Keratinocyte (primary cell): ENCODE results near the gene ARRB1. TPM values are rescaled to one million over a fixed set of nuclear protein-coding genes. Genes with fewer than 3 reads are reported as not detected.

Experiments used
- DNase-seq: peaks from one replicate; pipeline ENCODE4 v3.0.0-alpha.2; 2011; ENCODE audit warnings: low read depth, missing footprints, low spot score
- FAIRE-seq: peaks from 2 replicates; lab custom pipeline; 2011; peaks lifted over from hg19 to GRCh38; lab: Jason Lieb, UNC
- H2AFZ ChIP-seq: 2 replicates; pipeline ENCODE4 v1.6.0; 2012; ENCODE audit warnings: low read length, control low read depth, inconsistent platforms; ENCODE audit not compliant: control insufficient read depth
- H3K27ac ChIP-seq: 2 replicates; pipeline ENCODE4 v1.5.1; 2011; ENCODE audit warnings: low read length; ENCODE audit not compliant: control insufficient read depth, insufficient read depth
- H3K27me3 ChIP-seq: 3 replicates; pipeline ENCODE4 v1.6.0; 2011; ENCODE audit warnings: low read length; ENCODE audit not compliant: control insufficient read depth, insufficient read depth; ENCODE audit errors: extremely low read depth
- H3K36me3 ChIP-seq, 2 experiments: 2 replicates in 1 of 2; 3 replicates in 1 of 2; pipeline ENCODE4 v1.5.1; 2011; ENCODE audit warnings: low read length in 2 of 2, mild to moderate bottlenecking in 1 of 2; ENCODE audit not compliant: control insufficient read depth in 2 of 2, insufficient read depth in 2 of 2; ENCODE audit errors: extremely low read depth in 1 of 2
- H3K4me1 ChIP-seq: 3 replicates; pipeline ENCODE4 v1.5.1; 2011; ENCODE audit warnings: low read length; ENCODE audit not compliant: control insufficient read depth, insufficient read depth; ENCODE audit errors: extremely low read depth
- H3K4me2 ChIP-seq: 3 replicates; pipeline ENCODE4 v1.6.0; 2011; ENCODE audit warnings: low read depth, low read length; ENCODE audit not compliant: control insufficient read depth, insufficient read depth; ENCODE audit errors: extremely low read depth
- H3K4me3 ChIP-seq, 3 experiments: fragments of 200-600 bp in 1 of 3; sonication (generic) in 1 of 3; 2 replicates in 2 of 3; 3 replicates in 1 of 3; pipeline ENCODE4 v1.5.1; 2011 to 2016; ENCODE audit warnings: low read length in 3 of 3, mild to moderate bottlenecking in 3 of 3, control low read depth in 2 of 3, inconsistent platforms in 1 of 3, low read depth in 1 of 3, mixed read lengths in 1 of 3, mixed run types in 1 of 3, moderate library complexity in 1 of 3; ENCODE audit not compliant: control insufficient read depth in 2 of 3, insufficient read depth in 2 of 3; ENCODE audit errors: extremely low read depth in 1 of 3
- H3K79me2 ChIP-seq: 2 replicates; pipeline ENCODE4 v1.6.0; 2012; ENCODE audit warnings: low read length; ENCODE audit not compliant: control insufficient read depth, insufficient read depth
- H3K9ac ChIP-seq: 3 replicates; pipeline ENCODE4 v1.6.0; 2011; ENCODE audit warnings: low read length; ENCODE audit not compliant: control insufficient read depth, insufficient read depth; ENCODE audit errors: extremely low read depth
- H3K9me1 ChIP-seq: 3 replicates; pipeline ENCODE4 v1.6.0; 2011; ENCODE audit warnings: low read length; ENCODE audit not compliant: control insufficient read depth, insufficient read depth; ENCODE audit errors: extremely low read depth
- H3K9me3 ChIP-seq: 2 replicates; pipeline ENCODE4 v1.5.1; 2012; ENCODE audit warnings: low read depth, low read length; ENCODE audit not compliant: control insufficient read depth
- H4K20me1 ChIP-seq: 3 replicates; pipeline ENCODE4 v1.6.0; 2011; ENCODE audit warnings: low read length; ENCODE audit not compliant: control insufficient read depth, insufficient read depth; ENCODE audit errors: extremely low read depth
- EZH2 ChIP-seq: IDR thresholded peaks from one replicate; pipeline ENCODE4 v1.6.1; 2012; ENCODE audit warnings: inconsistent platforms, mild to moderate bottlenecking, low read length, moderate library complexity
- dilution Hi-C: fragments of 300-500 bp; cut with MboI; formaldehyde crosslinking; loops from one replicate; pipeline ENCODE4 v1.7.0; 2020; ENCODE audit warnings: low sequenced_read_pairs; ENCODE audit not compliant: extremely low pct_ligation_motif_present
- polyA plus RNA-seq, 5 experiments: library from polyadenylated mRNA; depleted of rRNA in 3 of 5; stranded (reverse) in 3 of 5; stranded (forward) in 1 of 5; unstranded in 1 of 5; fragments of >200 nt; gene quantifications; 1 replicate in 1 of 5; 2 replicates in 3 of 5; 3 replicates in 1 of 5; pipeline versions ENCODE4 v1.2.1 to v1.2.3, GENCODE V29; 2011 to 2012; ENCODE audit warnings: missing spikeins in 2 of 5, low read depth in 1 of 5, low replicate concordance in 1 of 5
- TF ChIP-seq, protein P1 (sequence below), 3 experiments: IDR thresholded peaks in 1 of 3; conservative IDR thresholded peaks in 1 of 3; optimal IDR thresholded peaks in 1 of 3; 2 replicates in 2 of 3; 3 replicates in 1 of 3; pipeline versions ENCODE3 to v1.5.1; 2011; ENCODE audit warnings: low read length in 3 of 3, mild to moderate bottlenecking in 3 of 3, moderate library complexity in 2 of 3, control low read depth in 1 of 3, inconsistent platforms in 1 of 3; ENCODE audit not compliant: insufficient read depth in 2 of 3; ENCODE audit errors: extremely low read depth in 1 of 3

The ARRB1 gene
- polyA plus RNA-seq, 1 donor (not counting 4 experiments of a cell fraction or from before 2014, with no cell fraction given) = 0.94 TPM

- FAIRE-seq = no peak
- Histone ChIP-seq H3K27me3 (peaks cover 3% of the 10 kb centered on the region), H3K4me2 (no peak overlapping the region), H3K36me3 (no peaks in the 10 kb centered on the region), H3K9me1 (no peaks in the 10 kb centered on the region), H3K79me2 (no peaks in the 10 kb centered on the region), H3K27ac (no peak overlapping the region), H3K4me1 (no peaks in the 10 kb centered on the region), H3K9me3 (no peaks in the 10 kb centered on the region), H3K4me3 (no peak overlapping the region), H2AFZ (no peak overlapping the region), H4K20me1 (no peaks in the 10 kb centered on the region), H3K9ac (no peak overlapping the region)
- no peak for DNase-seq
- TF ChIP-seq EZH2 = no peak
- TF ChIP-seq, protein P1, sequence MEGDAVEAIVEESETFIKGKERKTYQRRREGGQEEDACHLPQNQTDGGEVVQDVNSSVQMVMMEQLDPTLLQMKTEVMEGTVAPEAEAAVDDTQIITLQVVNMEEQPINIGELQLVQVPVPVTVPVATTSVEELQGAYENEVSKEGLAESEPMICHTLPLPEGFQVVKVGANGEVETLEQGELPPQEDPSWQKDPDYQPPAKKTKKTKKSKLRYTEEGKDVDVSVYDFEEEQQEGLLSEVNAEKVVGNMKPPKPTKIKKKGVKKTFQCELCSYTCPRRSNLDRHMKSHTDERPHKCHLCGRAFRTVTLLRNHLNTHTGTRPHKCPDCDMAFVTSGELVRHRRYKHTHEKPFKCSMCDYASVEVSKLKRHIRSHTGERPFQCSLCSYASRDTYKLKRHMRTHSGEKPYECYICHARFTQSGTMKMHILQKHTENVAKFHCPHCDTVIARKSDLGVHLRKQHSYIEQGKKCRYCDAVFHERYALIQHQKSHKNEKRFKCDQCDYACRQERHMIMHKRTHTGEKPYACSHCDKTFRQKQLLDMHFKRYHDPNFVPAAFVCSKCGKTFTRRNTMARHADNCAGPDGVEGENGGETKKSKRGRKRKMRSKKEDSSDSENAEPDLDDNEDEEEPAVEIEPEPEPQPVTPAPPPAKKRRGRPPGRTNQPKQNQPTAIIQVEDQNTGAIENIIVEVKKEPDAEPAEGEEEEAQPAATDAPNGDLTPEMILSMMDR (optimal IDR thresholded peaks at IDR 0.05 in 1 of 3, IDR thresholded peaks at IDR 0.05 in 1 of 3, conservative IDR thresholded peaks at IDR 0.05 in 1 of 3; ENCODE audit: extremely low read depth in 1 of 3, insufficient read depth in 2 of 3, low read length in 3 of 3) = no peak
- dilution Hi-C loops = no loop called here
Measured at GRCh38 chr11:75264971-75265370, 86.5 kb downstream of the ARRB1 start.

DNA sequence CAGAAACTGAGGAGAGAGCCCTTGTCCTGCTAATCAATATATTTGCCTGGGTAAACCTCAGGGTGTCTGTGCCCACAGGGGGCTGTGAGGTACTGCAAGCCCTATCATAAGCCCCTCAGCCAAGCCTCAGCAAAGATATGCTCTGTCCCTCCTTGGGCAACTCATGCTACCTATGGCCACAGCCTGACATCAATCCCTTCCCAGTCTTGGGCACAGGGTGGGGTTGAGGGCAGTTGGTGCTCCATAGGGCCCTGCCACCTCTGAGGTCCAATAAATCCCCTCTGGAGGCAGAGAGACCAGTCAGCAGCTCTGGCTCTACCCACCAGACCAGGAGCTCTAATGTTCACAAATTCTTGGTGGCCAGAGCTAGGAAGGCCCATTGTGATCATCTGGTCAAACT, 87.1 kb downstream of the ARRB1 start:
- Histone ChIP-seq H3K9me3 (no peaks in the 10 kb centered on the region), H3K27me3 (peaks cover 7% of the 10 kb centered on the region), H3K27ac (no peak overlapping the region), H4K20me1 (no peaks in the 10 kb centered on the region), H3K4me3 (no peak overlapping the region), H2AFZ (no peak overlapping the region), H3K36me3 (no peaks in the 10 kb centered on the region), H3K79me2 (no peaks in the 10 kb centered on the region), H3K9me1 (no peaks in the 10 kb centered on the region), H3K4me2 (no peak overlapping the region), H3K9ac (no peak overlapping the region), H3K4me1 (no peaks in the 10 kb centered on the region)
- dilution Hi-C loops = no loop called here
- DNase-seq (no peak), FAIRE-seq (no peak)
- no peak for TF ChIP-seq EZH2
- TF ChIP-seq, protein P1 (optimal IDR thresholded peaks at IDR 0.05 in 1 of 3, IDR thresholded peaks at IDR 0.05 in 1 of 3, conservative IDR thresholded peaks at IDR 0.05 in 1 of 3; ENCODE audit: extremely low read depth in 1 of 3, insufficient read depth in 2 of 3, low read length in 3 of 3) = no peak
